ENCODE data around the gene IRF2BP2. TPM values are rescaled to one million over a fixed set of nuclear protein-coding genes. Genes with fewer than 3 reads are reported as not detected.

The IRF2BP2 gene
- total RNA-seq, 6 donors from 2014 or later: 83.8 to 157 (median 116) TPM

DNA sequence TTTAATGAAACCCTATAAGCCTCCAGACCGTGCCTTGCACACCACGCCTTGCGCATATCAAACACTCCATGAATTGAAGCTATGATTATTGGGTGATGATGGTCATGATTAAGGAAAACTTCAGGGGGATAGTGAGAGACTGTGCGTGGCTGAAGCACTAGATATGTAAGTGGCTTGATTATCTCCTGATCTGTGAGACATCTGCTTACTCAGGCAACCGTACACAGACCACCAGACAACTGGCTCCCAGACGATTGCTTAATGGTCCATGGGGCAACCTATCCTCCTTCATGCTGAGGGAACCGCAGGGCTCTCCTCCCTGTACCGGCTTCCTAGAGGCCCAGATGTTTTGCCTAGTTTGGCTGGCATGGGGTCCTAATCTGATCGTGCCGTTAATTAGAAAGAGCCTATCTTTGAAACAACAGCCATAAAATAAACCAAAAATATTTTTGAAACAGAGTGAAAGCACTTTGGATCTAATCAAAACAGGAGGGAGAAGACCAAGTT lies 51.6 kb downstream of the IRF2BP2 start:
- TF ChIP-seq, protein P1, sequence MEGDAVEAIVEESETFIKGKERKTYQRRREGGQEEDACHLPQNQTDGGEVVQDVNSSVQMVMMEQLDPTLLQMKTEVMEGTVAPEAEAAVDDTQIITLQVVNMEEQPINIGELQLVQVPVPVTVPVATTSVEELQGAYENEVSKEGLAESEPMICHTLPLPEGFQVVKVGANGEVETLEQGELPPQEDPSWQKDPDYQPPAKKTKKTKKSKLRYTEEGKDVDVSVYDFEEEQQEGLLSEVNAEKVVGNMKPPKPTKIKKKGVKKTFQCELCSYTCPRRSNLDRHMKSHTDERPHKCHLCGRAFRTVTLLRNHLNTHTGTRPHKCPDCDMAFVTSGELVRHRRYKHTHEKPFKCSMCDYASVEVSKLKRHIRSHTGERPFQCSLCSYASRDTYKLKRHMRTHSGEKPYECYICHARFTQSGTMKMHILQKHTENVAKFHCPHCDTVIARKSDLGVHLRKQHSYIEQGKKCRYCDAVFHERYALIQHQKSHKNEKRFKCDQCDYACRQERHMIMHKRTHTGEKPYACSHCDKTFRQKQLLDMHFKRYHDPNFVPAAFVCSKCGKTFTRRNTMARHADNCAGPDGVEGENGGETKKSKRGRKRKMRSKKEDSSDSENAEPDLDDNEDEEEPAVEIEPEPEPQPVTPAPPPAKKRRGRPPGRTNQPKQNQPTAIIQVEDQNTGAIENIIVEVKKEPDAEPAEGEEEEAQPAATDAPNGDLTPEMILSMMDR (IDR thresholded peaks at IDR 0.05): no peak
- TF ChIP-seq POLR2AphosphoS5 (IDR thresholded peaks at IDR 0.05): no peak
- TF ChIP-seq POLR2A (IDR thresholded peaks at IDR 0.05): no peak
- TF ChIP-seq EP300 (IDR thresholded peaks at IDR 0.05): no peak
- Histone ChIP-seq H3K27me3 (no peaks in the 10 kb centered on the region), H3K4me1 (peaks cover 0 to 8% (median 0%) of the 10 kb centered on the region in 4 donors), H3K27ac (no peak overlapping the region), H3K4me3 (no peak overlapping the region), H3K36me3 (no peaks in the 10 kb centered on the region), H3K9me3 (no peaks in the 10 kb centered on the region)
- no peak for DNase-seq
- ATAC-seq (ENCODE audit: low FRiP score in 2 of 2): no peak
- WGBS, 2 donors: 71 to 73% methylated on average over 7 to 10 of the region's 10 CpGs

DNA sequence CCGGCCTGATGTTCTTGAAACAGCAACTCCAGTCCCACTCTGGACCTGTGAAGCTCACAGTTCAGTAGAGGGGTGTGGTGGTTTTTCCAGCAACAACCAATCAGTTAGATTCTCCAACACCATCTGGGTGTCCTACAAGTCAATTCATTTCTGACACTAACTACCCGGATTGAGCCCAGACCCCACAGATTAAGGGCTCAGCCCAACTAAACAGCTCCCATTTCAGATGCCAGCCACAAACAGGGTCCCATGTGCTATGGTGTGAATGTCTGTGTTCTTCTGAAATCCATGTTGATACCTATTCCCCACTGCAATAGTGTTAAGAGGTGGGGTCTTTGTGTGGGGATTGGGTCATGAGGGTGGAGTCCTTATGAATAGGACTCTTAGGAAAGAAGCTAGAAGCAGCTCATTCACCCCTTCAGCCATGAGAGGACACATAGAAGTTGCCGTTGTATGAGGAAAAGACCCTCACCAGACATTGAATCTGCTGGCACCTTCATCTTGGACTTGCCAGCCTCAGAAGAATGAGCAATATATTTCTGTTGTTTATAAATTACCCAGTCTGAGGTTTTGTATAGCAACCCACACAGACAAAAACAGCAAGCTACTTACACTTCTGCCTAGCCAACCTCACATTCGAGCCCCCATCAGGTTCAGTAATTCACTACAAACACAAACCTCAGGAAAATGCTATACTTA lies 53.6 kb downstream of the IRF2BP2 start:
- peaks cover 0 to 12% (median 0%) of the 10 kb centered on the region in 4 donors for H3K4me1 ChIP-seq
- no peaks in the 10 kb centered on the region for H3K9me3 ChIP-seq
- no peaks in the 10 kb centered on the region for H3K36me3 ChIP-seq
- no peak overlapping the region for H3K4me3 ChIP-seq
- DNase-seq: no peak
- no peak for ATAC-seq (ENCODE audit: low FRiP score in 2 of 2)
- TF ChIP-seq EP300 (IDR thresholded peaks at IDR 0.05): no peak
- no peak for TF ChIP-seq POLR2A (IDR thresholded peaks at IDR 0.05)
- no peak for TF ChIP-seq POLR2AphosphoS5 (IDR thresholded peaks at IDR 0.05)
- TF ChIP-seq, protein P1 (IDR thresholded peaks at IDR 0.05): no peak
- no peaks in the 10 kb centered on the region for H3K27me3 ChIP-seq
- 90 to 97% methylated on average over 3 to 4 of the region's 4 CpGs for WGBS, 2 donors
- no peak overlapping the region for H3K27ac ChIP-seq

DNA sequence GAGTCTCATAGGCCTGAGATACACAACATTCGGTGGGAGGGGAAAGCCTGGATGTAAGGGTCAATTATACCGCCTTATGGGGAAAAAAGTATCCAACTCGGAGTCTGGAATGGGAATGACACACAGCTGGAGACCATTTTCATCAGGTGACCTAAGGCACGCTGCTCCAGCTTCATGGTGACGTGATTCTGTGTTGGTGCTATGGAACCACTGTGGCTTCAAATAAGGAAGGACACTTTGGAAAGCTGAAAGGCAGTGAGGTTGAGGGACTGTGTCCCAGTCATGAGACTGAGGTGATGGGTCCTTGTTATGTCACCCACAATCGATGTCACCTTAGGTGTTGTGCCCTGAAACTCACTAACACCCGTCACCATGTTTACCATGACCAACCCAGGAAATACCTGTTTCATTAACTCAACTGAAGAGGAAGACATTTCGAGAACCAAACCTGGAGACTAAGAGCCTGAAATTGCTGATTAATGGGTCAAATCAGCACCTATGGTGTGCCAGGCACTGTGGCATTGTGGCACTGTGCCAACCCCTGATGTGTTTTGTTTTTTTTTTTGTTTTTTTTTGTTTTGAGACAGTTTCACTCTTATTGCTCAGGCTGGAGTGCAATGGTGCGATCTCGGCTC lies 54.5 kb downstream of the IRF2BP2 start:
- DNase-seq (no peak), ATAC-seq (ENCODE audit: low FRiP score in 2 of 2) (no peak)
- TF ChIP-seq POLR2A (IDR thresholded peaks at IDR 0.05): no peak
- TF ChIP-seq EP300 (IDR thresholded peaks at IDR 0.05): no peak
- Histone ChIP-seq H3K9me3 (no peaks in the 10 kb centered on the region), H3K27me3 (no peaks in the 10 kb centered on the region), H3K4me1 (peaks cover 0 to 12% (median 0%) of the 10 kb centered on the region in 4 donors), H3K36me3 (no peaks in the 10 kb centered on the region), H3K27ac (no peak overlapping the region), H3K4me3 (no peak overlapping the region)
- 91% methylated on average over 10 of the region's 10 CpGs for WGBS, 2 donors

DNA sequence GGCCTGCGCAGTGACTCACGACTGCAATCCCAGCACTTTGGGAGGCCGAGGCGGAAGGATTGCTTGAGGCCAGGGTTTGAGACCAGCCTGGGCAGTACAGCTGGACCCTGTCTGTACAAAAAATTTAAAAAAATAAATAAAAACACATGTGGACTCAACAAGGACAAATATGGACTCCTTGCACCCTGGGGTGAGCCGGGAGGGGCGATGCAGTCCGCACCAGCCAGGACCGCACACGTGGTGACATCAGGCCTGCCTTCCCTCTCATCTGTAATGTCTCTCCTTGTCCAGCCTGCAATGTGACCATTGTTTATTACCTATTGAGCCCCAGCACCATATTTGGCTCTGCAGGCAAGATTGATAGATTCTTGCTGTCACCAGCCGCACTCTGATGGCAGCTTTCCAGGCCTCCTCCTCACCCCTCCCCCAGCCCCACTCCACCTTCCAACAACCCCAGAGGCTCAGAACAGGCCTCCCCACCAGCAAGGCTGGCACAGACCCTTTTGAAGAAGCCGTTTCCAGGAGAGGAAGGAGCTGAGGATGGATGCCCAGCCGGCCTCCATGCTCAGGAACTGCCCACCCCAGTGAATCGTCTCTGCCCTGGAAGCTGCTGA lies 55.2 kb downstream of the IRF2BP2 start:
- no peak overlapping the region for H3K4me3 ChIP-seq
- no peak for DNase-seq
- no peak for TF ChIP-seq EP300 (IDR thresholded peaks at IDR 0.05)
- TF ChIP-seq POLR2AphosphoS5 (IDR thresholded peaks at IDR 0.05): no peak
- TF ChIP-seq, protein P1 (IDR thresholded peaks at IDR 0.05): no peak
- no peak for TF ChIP-seq POLR2A (IDR thresholded peaks at IDR 0.05)
- ATAC-seq (ENCODE audit: low FRiP score in 2 of 2): no peak
- no peak overlapping the region for H3K27ac ChIP-seq
- 75 to 80% methylated on average over 12 to 13 of the region's 13 CpGs for WGBS, 2 donors
- H3K4me1 ChIP-seq: peaks cover 0 to 12% (median 0%) of the 10 kb centered on the region in 4 donors
- H3K9me3 ChIP-seq: no peaks in the 10 kb centered on the region
- H3K27me3 ChIP-seq: no peaks in the 10 kb centered on the region
- no peaks in the 10 kb centered on the region for H3K36me3 ChIP-seq

Small RNA genes lying within 50 kb of the gene (small RNA-seq; reads per million reads assigned to genes)
- gene RF00096: 0 reads per million in 4 donors

Other genes with a start within 250 kb of the IRF2BP2 start
- 10 to 100 TPM in 5 of 6 donors, 1 to 10 TPM in 1; 1.2 to 26.4 (median 15.3) TPM for gene COA6, start 236.7 kb downstream of the IRF2BP2 start, total RNA-seq
- gene TARBP1, start 131.0 kb downstream of the IRF2BP2 start, total RNA-seq: 10 to 100 TPM; 17.6 to 51.2 (median 25.8) TPM